HG03045 (cell line): ENCODE results near the gene EDN1.

Source experiments
- ATAC-seq: cut with Tn5 transposase; IDR thresholded peaks from one replicate; pipeline ENCODE4 v1.9.1; 2021; ENCODE audit warnings: mild to moderate bottlenecking, moderate library complexity; ENCODE audit not compliant: unreplicated experiment

The EDN1 gene

DNA sequence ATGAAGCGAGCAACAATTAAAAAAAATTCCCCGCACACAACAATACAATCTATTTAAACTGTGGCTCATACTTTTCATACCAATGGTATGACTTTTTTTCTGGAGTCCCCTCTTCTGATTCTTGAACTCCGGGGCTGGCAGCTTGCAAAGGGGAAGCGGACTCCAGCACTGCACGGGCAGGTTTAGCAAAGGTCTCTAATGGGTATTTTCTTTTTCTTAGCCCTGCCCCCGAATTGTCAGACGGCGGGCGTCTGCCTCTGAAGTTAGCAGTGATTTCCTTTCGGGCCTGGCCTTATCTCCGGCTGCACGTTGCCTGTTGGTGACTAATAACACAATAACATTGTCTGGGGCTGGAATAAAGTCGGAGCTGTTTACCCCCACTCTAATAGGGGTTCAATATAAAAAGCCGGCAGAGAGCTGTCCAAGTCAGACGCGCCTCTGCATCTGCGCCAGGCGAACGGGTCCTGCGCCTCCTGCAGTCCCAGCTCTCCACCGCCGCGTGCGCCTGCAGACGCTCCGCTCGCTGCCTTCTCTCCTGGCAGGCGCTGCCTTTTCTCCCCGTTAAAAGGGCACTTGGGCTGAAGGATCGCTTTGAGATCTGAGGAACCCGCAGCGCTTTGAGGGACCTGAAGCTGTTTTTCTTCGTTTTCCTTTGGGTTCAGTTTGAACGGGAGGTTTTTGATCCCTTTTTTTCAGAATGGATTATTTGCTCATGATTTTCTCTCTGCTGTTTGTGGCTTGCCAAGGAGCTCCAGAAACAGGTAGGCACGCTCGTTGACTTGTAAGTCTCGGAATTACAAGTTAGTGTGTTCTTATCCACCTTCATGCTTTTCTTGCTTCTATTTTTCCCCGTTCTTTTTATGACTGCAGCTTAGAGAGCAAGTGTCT is at the start of gene EDN1:
Gene EDN1 (plus strand): TSS at position 429 of the 888 bp plus-strand sequence. CDS start 269 bp downstream, at position 698.
- peak; percentile 90 for ATAC-seq

DNA sequence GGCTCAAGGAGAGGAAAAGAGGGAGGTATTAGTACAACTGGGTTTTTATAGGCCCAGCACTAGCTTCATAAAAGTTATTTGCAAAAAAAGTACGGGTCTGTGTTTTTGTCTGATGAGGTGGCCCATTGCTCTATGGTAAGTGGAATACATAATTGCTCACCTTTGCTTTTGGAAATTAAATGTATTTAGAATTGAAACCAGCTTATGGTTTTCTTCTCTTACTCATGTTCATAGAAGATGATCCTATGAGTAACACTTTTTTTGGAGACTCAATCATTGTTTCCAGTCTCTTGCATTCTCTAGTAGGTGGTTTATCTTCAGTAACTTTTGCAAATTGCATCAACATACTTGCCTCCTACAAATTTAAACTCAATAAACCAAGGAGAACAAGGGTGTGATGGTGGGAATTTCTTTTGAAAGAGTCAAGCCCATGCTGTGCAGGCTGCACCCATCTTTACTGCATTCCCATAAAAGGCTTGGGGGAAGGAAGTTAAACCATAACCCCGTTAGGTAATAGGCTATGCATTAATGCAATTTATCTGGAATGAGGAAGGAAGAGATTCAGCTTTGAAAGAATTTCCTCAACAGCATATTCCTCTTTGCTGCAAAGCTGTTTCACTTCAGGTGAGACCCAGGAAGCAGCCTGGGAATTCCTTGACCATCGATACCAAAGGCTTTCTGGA is 48.5 kb upstream of the EDN1 start:
- no peak for ATAC-seq

DNA sequence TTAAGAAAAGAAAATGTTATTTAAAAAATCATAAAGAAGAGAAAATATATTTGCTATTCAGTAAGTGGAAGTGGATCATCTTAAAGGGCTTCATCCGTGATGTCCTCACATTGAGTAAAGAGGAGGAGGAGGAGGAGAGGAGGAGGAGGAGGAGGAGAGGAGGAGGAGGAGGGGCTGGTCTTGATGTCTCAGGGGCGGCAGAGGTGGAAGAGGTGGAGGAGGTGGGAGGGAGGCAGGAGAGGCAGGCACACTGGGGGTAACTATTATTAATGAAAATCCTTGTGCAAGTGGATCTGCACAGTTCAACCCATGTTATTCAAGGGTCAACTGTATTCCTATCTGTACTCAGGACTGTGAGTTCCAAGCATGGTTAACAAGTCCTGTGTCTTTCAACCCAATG is 47.0 kb upstream of the EDN1 start:
- no peak for ATAC-seq

DNA sequence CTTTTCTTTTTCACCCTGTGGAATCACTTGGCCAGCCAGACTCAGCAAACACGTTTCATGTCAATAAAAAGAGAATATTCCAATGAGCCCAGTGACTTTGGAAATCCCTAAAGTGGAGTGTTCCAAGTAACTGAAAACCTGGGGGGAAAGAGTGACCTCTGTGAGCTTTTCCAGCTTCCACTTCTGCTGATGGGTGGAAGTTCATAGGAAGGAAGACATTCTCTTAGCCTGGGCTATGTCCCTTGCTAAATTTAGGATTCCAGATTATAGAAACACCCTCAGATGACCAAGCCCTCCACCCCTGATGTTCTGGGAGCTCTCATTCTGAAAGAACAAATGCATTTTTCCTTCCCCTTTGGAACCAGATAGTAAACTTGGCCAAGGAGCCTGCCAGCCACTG is 44.8 kb upstream of the EDN1 start:
- ATAC-seq = no peak

DNA sequence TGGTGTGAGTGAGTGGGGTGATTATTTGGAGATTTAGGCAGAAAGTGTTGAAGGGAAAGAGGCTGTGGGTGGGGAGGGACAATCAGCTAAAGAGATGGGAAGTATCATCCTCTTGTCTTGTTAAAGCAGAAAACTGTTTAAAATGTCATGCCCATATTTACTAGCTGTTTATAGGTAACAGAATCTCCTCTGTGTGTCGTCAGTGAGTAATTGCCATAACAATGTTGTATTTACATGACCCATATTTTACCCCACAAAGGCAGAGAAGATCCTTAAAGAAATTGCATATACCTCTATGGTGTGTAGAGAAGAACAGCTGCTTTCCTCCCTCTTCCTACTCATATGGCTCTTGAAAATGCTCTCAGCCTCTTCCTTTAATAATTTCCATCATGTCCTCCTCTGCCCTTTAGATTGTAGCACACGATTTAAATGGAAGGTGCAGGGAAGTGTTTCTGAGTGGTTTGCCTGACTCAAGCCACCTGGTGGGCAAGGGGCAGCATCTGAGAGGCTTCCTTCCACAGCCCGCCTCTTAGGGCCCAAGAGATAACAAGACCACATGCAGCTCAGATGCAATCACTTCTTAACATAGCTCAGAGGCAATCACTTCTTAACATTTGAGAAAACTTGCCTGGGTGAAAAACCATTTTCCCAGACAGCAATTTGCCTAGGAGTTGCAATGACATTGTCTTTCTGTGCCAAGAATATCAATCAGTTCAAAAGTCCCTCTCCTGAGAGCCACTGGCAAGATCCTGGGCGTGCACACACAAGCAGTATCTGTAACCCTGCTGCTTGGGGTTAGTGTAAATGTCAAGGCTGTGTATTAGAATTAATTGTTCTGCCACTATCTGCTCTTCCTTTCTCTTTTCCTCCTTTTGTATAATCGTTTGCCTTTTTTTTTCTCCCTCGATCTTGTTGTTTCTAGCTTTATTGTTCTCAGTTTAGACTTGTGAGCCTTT is 44.1 kb upstream of the EDN1 start:
- ATAC-seq = no peak

DNA sequence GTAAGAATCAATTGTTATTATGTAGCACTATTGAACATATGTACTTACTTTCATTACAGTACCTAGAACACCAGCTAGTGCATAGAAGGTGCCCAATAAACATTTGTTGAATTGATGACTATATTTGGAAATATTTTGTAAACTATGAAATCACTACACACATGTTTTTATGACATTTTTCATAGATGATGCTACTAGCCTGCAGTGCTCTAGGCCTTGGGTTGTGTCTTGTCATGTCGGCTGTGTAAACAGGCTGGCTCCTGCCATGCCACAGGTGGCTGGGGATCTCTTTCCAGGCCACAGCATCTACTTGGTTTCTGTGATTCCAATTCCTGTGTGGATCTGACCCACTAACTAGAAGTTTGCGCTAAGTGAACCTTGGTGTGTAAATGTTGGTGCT is 43.3 kb upstream of the EDN1 start:
- no peak for ATAC-seq

DNA sequence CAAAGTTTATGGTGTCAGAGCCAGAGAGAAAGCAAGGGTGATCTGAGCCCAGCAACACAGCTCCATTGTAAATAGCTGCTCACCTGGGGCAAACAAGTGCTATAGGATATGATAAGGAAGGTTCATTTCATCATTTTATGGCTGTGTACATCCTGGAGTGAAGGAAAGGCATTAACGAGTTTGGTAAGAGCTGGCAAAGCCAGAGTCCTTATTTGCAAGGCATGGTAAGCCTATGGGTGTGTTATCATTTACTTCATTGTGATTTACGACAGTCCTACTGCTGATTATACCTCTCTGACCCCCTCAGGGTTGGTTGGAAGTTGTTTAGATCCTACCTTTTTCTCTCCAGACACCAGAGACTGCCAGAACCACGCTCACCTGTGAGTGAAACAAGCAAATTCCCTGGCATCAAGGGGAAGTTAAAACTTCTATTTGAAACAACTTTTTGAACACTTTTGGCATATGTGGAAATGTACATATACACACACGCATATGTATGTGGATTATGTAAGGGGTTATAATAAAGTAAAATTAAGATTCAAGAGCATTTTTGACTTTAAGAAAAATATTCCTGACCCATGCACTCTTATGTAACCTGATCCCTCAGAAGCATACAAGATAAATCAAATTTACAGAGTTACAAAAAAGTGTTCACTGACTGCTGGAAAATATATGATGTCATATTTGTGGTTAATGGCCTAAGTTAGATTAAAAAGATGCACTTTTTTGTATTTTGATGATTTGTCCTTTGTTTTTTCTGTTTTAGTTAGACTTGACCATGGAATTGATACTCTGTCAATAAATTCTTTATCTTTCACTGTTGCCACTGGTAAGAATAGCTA is 40.4 kb upstream of the EDN1 start:
- no peak for ATAC-seq

DNA sequence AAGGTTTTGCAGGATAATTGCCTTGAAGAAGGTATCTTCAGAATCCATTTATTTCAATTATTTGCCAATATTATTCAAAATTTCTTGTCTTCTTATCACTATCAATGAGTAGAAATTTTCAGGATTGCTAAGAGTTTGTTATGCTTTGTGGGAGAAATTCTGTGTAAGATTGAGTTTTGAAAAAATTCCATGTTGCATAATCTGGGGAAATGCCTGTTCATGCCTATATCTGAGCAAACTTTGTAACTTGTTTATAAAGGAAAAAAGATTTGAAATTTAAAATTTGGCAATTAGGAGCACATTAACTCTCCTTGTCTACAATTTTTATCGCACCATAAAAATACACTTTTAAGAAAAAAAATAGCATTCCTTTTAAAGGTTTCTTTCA is 39.8 kb upstream of the EDN1 start:
- no peak for ATAC-seq

DNA sequence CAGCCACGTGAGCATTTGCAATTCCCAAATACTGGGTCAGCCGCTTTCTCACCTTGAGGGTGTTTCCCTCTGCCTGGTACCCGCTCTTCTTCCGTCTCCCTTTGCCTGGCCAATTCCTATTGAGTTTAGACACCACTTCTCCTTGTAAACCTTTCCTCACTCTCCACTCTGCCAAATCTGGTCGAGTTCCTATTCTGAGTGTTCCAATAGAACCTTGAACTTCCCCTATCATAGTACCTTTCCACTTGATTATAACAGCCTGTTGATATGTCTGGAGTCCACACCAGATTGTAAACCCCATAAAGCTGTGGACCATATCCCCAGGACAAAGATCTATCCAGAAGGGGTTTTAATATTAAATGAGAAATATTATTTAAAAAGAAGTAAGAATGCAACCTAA is 36.0 kb upstream of the EDN1 start:
- ATAC-seq = no peak

DNA sequence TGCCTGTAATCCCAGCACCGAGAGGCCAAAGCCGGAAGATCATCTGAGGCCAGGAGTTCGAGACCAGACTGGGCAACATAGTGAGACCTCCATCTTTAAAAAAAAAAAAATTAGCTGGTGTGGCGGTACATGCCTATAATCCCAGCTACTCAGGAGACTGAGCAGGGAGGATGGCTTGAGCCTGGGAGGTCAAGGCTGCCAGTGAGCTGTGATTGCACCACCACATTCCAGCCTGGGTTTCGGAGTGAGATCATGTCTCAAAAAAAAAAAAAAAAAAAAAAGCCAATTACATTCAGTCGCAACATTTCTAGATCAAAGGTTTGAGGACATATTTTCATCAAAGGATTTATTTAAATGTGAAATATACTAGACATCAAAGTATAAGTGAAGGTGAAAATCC is 32.0 kb upstream of the EDN1 start:
- ATAC-seq = no peak

DNA sequence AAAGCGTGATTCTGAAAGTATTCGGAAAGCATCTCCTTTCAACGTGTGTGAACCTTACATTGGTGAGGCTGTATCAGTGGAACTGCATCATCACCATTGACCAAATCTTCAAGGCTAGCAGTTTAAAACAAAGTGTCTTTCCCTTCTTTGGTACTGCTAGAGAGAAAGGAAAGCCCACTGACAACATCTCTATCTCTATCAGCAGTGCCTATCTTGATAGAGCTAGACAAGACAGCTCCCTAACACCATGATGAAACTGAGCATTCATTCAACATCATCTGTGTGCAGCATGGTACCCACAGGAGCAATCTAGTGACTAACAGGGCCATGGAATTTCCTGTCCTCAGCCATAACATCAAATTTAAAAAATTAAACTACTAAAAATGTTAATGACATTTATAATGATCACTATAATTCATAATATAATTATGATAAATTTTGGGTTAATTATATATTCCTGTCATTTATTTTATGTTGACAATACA is 31.5 kb upstream of the EDN1 start:
- ATAC-seq = no peak

DNA sequence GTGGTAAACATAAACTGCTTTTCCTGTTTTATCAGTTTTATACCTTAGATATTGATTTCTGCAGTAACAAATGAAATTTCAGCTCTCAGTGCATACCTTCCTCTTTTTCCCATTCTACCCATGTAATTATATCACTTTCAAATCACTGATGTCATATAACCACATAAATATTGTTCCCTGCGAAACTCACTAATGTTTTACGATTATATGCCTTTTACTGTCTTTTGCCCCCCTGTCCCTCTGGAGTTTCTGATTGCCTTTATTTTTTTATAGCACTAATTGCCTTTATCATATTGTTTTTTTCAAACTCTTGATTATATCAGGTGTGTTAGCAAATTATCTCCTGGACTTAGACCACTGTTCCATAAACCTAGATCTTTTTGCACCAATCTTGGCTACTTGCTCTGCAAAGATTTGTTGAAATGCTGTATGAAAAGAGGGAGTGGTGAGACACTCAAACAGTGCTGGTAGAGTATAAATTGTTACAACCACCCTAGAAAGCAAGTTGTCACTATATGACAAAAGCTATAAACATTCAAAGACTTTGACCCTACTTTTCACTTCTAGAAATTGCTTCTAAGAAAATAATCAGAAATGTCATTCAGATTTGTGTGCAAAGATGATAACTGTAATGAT is 29.6 kb upstream of the EDN1 start:
- ATAC-seq = no peak

DNA sequence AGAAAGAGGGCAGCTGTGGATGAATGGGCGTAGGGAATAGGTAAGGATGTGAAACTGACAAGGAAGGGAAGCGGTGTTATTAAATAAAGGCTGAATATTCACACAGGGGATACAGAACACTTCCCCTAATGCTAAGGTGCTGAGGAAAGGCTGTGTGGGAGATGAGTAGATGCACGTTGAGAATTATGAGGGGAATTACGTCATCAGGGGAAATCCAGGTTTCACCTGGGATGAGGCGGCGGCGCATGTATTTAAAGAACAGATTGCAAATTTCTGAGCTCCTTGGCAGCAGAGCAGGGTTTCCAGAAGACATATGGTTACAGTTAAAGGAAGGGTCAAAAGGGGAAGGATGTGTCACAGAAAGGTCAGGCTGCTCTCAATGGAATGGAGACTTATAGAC is 28.7 kb upstream of the EDN1 start:
- no peak for ATAC-seq

DNA sequence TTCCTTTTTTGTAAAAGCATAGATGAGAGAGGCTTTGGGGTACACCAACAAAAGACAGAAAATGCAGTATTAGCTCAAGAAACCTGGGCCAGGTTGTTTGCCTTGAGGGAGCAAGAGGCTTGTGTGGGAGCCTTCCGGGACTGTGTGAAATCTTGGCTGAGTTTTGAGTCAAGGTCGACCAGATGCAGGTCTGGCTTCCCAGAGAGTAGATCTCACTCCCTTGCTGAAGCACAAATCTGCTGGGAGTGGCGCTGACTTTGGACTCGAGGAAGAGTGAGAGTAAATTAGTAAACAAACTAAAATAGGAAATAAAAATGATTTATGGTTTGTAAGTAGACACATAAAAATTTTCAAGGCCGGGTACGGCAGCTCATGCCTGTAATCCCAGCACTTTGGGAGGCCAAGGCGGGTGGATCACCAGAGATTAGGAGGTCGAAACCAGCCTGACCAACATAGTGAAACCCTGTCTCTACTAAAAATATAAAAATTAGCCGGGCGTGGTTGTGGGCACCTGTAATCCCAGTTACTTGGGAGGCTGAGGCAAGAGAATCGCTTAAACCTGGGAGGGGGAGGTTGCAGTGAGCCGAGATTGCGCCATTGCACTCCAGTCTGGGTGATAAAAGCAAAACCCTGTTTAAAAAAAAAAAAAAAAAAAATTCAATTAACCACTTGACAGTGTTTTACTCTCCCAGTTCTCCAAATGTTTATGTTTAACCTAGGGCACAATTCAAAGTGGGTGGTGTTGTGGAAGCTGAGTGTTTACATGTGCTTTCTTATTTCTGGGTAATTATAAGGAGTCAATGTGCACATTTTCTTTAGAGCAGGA is 27.7 kb upstream of the EDN1 start:
- ATAC-seq = no peak

DNA sequence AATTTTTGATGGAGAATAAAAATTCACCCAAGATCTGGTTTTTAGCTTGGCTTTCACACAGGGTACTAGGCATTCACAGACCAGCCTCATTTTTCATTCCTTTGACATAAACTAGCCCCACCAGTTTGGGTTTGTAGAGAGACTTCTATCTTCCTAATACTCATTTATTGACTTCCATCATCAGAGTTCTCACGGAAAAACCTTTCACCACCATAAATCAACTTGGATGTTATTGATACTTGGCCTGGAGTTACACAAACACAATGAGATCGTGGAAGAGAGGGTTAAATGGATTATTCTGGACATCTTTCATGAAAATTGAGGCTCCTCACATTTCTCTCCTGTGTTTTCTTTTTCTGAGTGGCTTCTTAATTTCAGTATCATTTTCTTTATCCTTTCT is 26.8 kb upstream of the EDN1 start:
- ATAC-seq = no peak

DNA sequence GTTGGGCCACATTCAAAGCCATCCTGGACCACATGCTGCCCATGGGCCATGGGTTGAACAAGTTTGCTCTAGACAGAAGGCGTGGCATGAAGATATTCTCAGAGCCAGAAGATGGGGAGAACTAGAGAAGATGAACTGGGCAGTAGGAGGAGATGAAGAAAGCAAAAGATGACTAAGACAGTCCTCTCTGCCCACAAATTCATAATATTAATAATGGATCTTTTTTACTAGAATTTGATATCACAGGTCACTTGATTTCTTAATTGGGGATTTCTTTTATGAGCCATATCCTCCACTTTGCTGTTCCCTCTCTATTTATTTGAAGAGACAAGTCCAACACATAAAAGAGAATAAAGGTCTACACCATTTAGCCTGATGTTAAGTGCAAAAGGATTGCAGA is 25.5 kb upstream of the EDN1 start:
- no peak for ATAC-seq

DNA sequence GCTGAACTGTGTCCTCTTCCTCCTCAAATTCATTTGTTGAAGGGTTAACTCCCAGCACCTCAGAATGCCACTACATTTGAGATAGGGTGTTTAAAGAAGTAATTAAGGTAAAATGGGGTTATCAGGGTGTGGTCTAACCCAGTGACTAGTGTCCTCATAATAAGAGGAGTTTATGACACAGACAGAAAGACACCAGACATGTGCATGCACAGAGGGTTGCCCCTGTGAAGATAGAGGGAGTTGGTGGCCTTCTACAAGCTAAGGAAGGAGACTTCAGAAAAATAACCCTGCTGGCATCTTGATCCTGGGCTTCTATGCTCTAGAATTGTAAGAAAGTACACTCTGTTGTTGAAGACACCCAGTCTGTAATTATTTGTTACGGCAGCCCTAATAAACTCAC is 24.9 kb upstream of the EDN1 start:
- no peak for ATAC-seq

DNA sequence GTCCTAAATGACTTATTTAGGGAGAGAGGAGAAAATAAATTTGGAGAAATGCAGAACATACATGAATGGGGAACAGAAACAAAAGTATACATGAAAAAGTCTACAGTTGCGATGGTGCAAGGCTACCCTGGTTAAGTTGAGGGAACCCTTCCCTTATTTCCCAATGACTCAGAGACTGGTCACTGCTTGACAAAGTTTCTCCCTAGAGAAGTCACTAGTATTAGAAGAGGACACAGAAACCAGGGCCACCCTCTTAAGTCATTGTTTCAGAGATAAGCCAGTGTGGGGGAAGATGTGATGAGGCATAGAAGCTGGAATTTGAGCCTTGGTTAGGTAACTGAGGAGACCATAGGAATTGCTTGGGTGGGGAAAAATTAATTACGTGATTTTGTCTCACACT is 24.4 kb upstream of the EDN1 start:
- ATAC-seq = no peak

DNA sequence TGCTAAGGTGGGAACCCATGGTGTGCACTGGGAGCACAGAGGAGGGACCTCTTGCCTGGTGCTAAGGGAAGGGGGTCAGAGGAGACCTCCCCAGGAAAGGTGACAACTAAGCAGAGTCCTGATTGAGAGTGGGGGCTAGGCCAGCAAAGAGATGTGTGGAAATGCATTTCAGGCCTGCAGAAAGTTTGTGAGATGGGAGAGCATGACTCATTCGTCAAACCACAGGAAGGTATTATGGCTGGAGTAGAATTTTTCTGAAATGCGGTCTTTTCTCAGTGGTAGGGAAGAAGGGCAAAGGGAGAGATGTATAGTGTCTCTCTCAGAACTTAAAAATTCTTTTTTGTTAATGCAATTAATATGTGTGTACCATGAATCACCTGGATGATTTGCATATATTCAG is 23.6 kb upstream of the EDN1 start:
- no peak for ATAC-seq
